IPS-18a (cell line): ENCODE data around the gene OAS2.

Source experiments
- H3K27ac ChIP-seq: one replicate; pipeline ENCODE4 v1.5.1; 2013; ENCODE audit warnings: low read length
- H3K27me3 ChIP-seq: one replicate; pipeline ENCODE4 v1.6.1; 2013; ENCODE audit warnings: mild to moderate bottlenecking, low read length; ENCODE audit not compliant: control insufficient read depth, insufficient read depth
- H3K36me3 ChIP-seq: one replicate; pipeline ENCODE4 v1.6.1; 2013; ENCODE audit warnings: low read depth, low read length; ENCODE audit not compliant: control insufficient read depth
- H3K4me1 ChIP-seq: one replicate; pipeline ENCODE4 v1.6.1; 2013; ENCODE audit warnings: low read depth, low read length; ENCODE audit not compliant: control insufficient read depth
- H3K4me3 ChIP-seq: one replicate; pipeline ENCODE4 v1.5.1; 2013; ENCODE audit warnings: low read length
- H3K9ac ChIP-seq: one replicate; pipeline ENCODE4 v1.6.1; 2013; ENCODE audit warnings: mild to moderate bottlenecking, low read length, moderate library complexity
- H3K9me3 ChIP-seq: one replicate; pipeline ENCODE4 v1.6.1; 2013; ENCODE audit warnings: low read depth, low read length; ENCODE audit not compliant: control insufficient read depth

OAS2 gene

DNA sequence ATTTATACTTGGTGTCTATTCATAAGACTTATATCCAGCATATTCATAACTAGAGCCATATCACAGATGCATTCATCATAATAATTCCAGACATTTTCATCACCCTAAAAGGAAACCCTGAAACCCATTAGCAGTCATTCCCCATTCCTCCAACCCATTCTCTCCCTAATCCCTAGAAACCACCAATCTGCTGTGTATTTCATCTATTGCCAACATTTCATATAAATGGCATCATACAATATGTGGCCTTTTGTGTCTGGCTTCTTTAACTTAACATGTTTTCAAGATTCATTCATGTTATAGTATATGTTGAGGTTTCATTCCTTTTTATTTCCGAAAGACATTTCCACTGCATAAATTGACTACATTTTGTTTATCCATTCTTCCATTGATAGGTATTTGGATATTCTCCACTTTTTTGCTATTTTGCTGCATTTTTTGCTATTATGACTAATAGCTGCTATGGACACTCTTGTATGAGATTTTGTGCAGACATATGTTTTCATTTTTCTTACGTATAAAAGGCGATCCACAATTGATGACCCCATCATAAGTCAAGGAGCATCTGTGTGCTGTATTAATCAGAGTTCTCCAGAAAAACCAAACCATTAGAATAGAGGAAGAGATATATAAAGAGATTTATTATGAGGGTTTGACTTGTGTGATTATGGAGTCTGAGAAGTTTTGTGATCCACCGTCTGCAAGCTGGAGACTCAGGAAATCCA, 5.1 kb upstream of the OAS2 start:
- no peaks in the 10 kb centered on the region for H3K27me3 ChIP-seq
- no peak overlapping the region for H3K27ac ChIP-seq
- no peaks in the 10 kb centered on the region for H3K36me3 ChIP-seq
- H3K4me1 ChIP-seq = no peaks in the 10 kb centered on the region
- H3K9me3 ChIP-seq = no peaks in the 10 kb centered on the region
- H3K9ac ChIP-seq = no peak overlapping the region
- no peak overlapping the region for H3K4me3 ChIP-seq

DNA sequence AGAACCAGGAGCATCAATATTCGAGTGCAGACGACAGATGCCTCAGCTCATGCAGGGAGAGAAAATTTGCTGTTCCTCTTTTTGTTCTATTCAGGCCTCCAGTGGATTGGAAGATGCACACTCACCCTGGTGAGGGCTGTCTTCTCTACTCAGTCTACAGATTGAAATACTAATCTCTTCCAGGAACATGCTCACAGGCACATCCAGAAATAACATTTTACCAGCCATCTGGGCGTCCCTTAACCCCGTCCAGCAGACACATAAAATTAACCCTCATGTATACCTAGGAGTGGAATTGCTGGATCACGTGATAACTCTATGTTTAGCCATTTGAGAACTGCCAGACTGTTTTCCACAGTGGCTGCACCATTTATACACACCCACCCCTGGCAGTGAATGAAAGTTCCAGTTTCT, 4.5 kb upstream of the OAS2 start:
- Histone ChIP-seq H3K9me3 (no peaks in the 10 kb centered on the region), H3K4me1 (no peaks in the 10 kb centered on the region), H3K36me3 (no peaks in the 10 kb centered on the region), H3K27ac (no peak overlapping the region), H3K4me3 (no peak overlapping the region), H3K9ac (no peak overlapping the region), H3K27me3 (no peaks in the 10 kb centered on the region)

DNA sequence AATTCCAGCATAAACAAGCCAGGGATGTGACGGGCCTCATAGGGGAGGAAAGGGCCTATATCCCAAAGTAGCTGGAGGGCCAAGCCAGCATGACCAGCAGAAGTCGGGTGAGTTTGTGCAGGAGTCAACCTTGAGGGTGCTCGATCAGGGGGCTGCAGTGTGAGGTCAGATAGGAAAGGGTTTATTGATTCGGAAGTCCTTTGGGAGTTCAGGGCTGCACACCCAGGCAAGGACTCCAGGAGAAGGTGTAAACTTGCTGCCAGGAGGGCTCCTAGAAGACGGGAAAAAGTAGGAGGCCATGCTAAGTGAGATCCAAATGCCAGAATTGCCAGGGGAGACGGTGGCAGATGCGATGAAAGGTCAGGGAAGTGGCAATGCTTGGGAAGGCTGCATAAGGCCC, 3.4 kb upstream of the OAS2 start:
- H3K27ac ChIP-seq = no peak overlapping the region
- no peak overlapping the region for H3K4me3 ChIP-seq
- H3K27me3 ChIP-seq = no peaks in the 10 kb centered on the region
- H3K9me3 ChIP-seq = no peaks in the 10 kb centered on the region
- H3K4me1 ChIP-seq = no peaks in the 10 kb centered on the region
- no peaks in the 10 kb centered on the region for H3K36me3 ChIP-seq
- H3K9ac ChIP-seq = no peak overlapping the region

DNA sequence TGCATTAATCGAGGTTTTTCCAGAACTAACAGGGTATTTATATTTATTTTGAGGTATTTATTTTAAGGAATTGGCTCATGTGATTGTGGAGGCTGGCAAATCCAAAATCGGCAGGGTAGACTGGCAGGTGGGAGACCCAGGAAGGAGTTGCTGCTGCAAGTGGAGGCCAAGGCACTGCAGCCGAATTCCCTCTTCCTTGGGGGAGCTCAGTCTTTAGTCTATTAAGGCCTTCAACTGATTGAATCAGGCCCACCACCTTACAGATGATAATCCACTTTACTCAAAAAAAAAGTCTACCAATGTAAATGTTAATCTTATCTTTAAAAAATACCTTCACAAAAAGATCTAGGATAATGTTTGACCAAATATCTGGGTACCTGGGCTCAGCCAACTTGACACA, 1.2 kb upstream of the OAS2 start:
- Histone ChIP-seq H3K4me1 (no peaks in the 10 kb centered on the region), H3K27ac (no peak overlapping the region), H3K9ac (no peak overlapping the region), H3K36me3 (no peaks in the 10 kb centered on the region), H3K4me3 (no peak overlapping the region), H3K9me3 (no peaks in the 10 kb centered on the region), H3K27me3 (no peaks in the 10 kb centered on the region)

DNA sequence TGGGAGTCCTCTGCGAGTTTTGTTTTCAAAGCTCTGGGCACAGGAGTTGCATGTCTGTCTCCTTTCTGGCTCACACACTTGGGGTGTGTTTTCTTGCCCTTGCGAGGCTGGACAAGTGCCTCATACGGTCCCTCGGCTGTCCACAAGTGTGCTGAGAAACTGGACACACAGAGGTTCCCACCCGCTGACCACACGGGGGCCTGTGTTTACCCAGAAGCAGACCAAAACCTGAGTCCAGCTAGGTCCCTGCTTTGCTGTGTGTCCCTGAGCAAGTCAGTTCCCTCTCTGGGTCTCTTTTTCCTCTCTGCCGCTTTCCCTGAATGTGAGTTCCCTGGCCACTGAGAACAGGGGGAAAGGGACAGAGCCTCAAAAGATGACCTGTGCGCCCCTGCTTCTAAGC, 678 bp upstream of the OAS2 start:
- H3K9ac ChIP-seq = no peak overlapping the region
- H3K27ac ChIP-seq = no peak overlapping the region
- H3K36me3 ChIP-seq = no peaks in the 10 kb centered on the region
- H3K4me3 ChIP-seq = no peak overlapping the region
- no peaks in the 10 kb centered on the region for H3K27me3 ChIP-seq
- no peaks in the 10 kb centered on the region for H3K9me3 ChIP-seq
- no peaks in the 10 kb centered on the region for H3K4me1 ChIP-seq

DNA sequence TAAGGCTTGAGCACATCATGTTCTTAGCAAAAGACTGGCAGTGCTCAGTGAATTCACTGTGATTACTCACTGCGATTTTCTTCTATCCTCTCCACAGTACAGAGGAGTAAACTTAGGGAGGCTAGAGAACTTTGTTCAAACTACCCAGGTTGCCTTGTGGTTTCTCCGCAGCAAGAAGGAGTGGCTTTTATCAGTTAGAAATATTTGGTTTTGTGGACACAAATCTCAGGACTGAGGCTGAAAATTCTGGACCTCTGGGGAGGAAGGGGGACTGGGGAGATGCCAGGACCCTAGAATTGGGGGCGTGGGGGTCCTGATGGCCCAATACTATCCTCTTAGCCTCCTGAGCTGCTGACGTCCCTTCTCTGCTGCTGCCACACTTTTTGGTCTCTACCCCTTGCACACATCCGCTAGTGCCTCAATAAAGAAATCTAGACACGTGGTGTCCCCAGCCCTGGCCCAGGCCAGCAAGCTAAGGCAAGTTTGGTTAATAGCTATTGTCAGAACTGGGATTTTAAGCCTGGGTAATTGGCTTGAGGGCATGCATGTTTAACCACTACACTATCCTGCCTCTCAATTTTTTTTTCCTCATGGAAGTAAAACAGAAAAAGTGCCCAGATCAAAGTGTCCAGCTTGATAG, 842 bp downstream of the OAS2 start:
- H3K27ac ChIP-seq = no peak overlapping the region
- H3K4me3 ChIP-seq = no peak overlapping the region
- no peaks in the 10 kb centered on the region for H3K4me1 ChIP-seq
- H3K9ac ChIP-seq = no peak overlapping the region
- H3K36me3 ChIP-seq = no peaks in the 10 kb centered on the region
- H3K27me3 ChIP-seq = no peaks in the 10 kb centered on the region
- no peaks in the 10 kb centered on the region for H3K9me3 ChIP-seq

DNA sequence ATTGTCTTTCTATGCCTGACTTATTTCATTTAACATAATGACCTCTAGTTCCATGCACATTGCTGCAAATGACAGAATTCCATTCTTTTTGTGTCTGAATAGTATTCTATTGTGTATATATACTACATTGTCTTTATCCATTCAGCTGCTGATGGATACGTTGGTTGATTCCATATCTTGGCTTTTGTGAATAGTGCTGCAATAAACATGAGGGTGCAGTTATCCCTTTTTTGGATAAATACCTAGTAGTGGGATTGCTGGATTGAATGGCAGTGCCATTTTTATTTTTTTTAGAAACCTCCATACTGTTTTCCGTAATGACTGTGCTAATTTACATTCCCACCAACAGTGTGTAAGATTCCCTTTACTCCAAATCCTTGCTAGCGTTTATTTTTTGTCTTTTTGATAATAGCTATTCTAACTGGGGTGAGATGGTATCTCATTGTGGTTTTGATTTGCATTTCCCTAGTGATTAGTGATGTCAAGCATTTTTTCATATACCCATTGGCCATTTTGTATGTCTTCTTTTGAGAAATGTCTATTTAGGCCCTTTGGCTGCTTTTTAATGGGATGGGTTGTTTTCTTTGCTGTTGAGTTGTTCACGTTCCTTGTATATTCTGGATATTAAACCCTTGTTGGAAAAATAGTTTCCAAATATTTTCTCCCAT, 2.3 kb downstream of the OAS2 start:
- Histone ChIP-seq H3K27me3 (no peaks in the 10 kb centered on the region), H3K9ac (no peak overlapping the region), H3K4me1 (no peaks in the 10 kb centered on the region), H3K36me3 (no peaks in the 10 kb centered on the region), H3K27ac (no peak overlapping the region), H3K9me3 (peaks cover 8% of the 10 kb centered on the region), H3K4me3 (no peak overlapping the region)

DNA sequence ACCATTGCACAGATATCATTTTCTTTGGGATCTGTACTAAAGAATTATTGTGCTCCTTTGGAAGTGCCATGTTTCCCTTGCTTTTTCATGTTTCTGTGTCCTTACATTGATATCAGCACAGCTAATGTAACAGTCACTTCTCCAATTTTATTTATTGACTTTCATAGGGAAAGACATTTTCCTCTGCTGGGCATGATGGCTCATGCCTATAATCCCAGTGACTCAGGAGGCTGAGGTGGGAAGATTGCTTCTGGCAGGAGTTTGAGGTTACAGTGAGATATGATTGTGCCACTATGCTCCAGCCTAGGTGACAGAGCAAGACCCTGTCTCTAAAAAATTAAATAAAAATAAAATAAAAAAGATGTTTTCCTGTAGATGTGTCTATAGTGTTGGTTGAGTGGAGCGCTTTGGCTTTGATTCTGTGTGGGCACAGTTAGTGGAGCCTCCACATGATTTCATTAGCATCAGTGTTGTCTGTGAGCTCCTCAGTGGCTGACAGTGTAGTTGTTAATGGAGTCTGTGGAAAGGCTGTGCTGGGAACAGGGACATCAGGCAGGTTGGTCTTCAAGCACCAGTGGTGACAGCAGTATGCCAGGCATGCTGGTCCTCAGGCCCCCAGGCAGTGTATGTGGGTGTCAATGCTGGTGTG, 7.4 kb downstream of the OAS2 start:
- Histone ChIP-seq H3K9me3 (peaks cover 8% of the 10 kb centered on the region), H3K27ac (no peak overlapping the region), H3K4me1 (peaks cover 5% of the 10 kb centered on the region), H3K9ac (no peak overlapping the region), H3K36me3 (no peaks in the 10 kb centered on the region), H3K4me3 (no peak overlapping the region), H3K27me3 (no peaks in the 10 kb centered on the region)

DNA sequence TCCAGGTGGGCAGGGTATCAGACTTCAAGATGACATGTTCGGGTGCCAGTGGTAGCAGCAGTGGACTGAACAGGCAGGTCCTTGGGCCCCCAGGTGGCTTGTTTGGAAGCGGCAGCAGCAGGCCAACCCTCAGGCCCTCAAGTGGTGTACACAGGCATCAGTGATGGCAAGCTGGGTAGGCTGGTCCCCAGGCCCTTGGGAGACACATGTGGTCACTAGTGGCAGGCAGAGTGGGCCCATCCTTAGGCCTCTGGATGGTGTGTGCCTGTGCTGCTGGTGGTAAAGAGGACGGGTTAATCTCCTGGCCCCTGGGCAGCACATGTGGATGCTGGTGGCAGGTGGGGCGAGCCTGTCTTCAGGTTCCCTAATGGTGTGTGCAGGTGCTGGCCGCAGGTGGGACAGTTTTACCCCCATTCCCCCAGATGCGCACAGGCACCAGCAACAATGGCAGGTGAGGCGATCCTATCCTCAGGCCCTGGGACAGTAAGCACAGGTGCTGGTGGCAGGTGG, 8.0 kb downstream of the OAS2 start:
- peaks cover 8% of the 10 kb centered on the region for H3K9me3 ChIP-seq
- H3K4me3 ChIP-seq = no peak overlapping the region
- H3K36me3 ChIP-seq = no peaks in the 10 kb centered on the region
- H3K27ac ChIP-seq = no peak overlapping the region
- peaks cover 7% of the 10 kb centered on the region for H3K4me1 ChIP-seq
- no peaks in the 10 kb centered on the region for H3K27me3 ChIP-seq
- H3K9ac ChIP-seq = no peak overlapping the region

DNA sequence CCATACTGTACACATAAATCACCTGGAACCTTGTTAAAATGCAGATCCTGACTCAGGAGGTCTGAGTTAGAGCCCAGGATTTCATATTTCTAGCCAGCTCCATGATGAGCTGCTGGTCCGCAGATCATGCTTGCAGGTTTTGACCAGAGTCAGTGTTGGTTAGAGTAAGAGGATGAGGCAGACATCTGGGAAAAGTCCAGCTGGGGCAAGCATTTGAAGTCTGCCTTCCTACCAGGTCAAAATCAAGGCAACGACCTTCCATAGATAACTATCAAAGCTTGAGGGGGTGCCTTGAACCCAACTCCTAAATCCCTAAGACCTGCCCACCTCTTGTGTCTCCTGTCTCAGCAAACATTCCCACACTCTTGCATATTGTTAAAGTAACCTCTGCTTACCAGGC, 9.2 kb downstream of the OAS2 start:
- no peak overlapping the region for H3K27ac ChIP-seq
- H3K27me3 ChIP-seq = no peaks in the 10 kb centered on the region
- no peak overlapping the region for H3K9ac ChIP-seq
- H3K4me3 ChIP-seq = no peak overlapping the region
- H3K9me3 ChIP-seq = peaks cover 8% of the 10 kb centered on the region
- H3K4me1 ChIP-seq = peaks cover 8% of the 10 kb centered on the region
- H3K36me3 ChIP-seq = no peaks in the 10 kb centered on the region

DNA sequence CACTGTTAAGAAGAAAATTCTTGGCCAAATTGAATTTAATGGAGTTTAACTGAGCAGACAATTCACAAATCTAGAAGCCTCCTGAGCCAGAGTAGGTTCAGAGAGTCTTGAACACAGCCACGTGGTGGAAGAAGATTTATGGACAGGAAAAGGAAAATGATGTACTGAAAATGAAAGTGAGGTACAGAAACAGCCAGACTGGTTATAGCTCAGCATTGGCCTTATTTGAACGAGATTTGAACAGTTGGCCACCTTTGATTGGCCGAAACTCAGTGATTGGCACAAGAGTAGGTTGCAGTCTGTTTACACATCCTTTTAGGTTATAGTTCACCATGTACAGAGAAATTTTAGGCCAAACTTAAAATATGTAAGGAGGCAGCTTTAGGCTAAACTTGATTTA, 9.9 kb downstream of the OAS2 start:
- Histone ChIP-seq H3K27me3 (no peaks in the 10 kb centered on the region), H3K4me3 (no peak overlapping the region), H3K27ac (no peak overlapping the region), H3K9ac (no peak overlapping the region), H3K4me1 (peaks cover 8% of the 10 kb centered on the region), H3K36me3 (no peaks in the 10 kb centered on the region), H3K9me3 (peaks cover 8% of the 10 kb centered on the region)
